Measurements from ENCODE around the gene NPLOC4. TPM values are rescaled to one million over a fixed set of nuclear protein-coding genes. Genes with fewer than 3 reads are reported as not detected.

The NPLOC4 gene
- total and polyA plus RNA-seq, 2 donors from 2014 or later: 41.5 to 86.4 TPM

GRCh38 chr17:81578038-81578441 lies 58.9 kb downstream of the NPLOC4 start:
- no peaks in the 10 kb centered on the region for H3K27me3 ChIP-seq (ENCODE audit: control insufficient read depth, insufficient read depth, low read length)
- H3K27ac ChIP-seq (ENCODE audit: low read depth in 2 of 2, low read length in 2 of 2): no peak overlapping the region
- H3K36me3 ChIP-seq (ENCODE audit: control insufficient read depth in 2 of 3, insufficient read depth in 3 of 3, low read length in 3 of 3): peaks cover 3 to 31% (median 21%) of the 10 kb centered on the region in 3 donors
- H3K4me1 ChIP-seq (ENCODE audit: control insufficient read depth in 2 of 3, insufficient read depth in 2 of 3, low read depth in 1 of 3, low read length in 3 of 3): peaks cover 0 to 7% (median 0%) of the 10 kb centered on the region in 3 donors
- H3K4me3 ChIP-seq (ENCODE audit: low read length in 3 of 3): no peak overlapping the region
- no peaks in the 10 kb centered on the region for H3K9me3 ChIP-seq (ENCODE audit: control insufficient read depth in 2 of 3, insufficient read depth in 1 of 3, low read length in 3 of 3)
- no peak overlapping the region for H3K9ac ChIP-seq (ENCODE audit: low read length in 3 of 3)
- TF ChIP-seq CTCF (IDR thresholded peaks at IDR 0.05; ENCODE audit: borderline replicate concordance, extremely low read depth, insufficient read depth): no peak
- FAIRE-seq: no peak
- DNase-seq: peak in 1 of 5 donors; percentile 59
- intact Hi-C loops (cut with DNase I): no loop called here

- TF ChIP-seq CTCF (IDR thresholded peaks at IDR 0.05; ENCODE audit: borderline replicate concordance, extremely low read depth, insufficient read depth): no peak
- no peak overlapping the region for H3K9ac ChIP-seq (ENCODE audit: low read length in 3 of 3)
- peaks cover 0 to 7% (median 0%) of the 10 kb centered on the region in 3 donors for H3K4me1 ChIP-seq (ENCODE audit: control insufficient read depth in 2 of 3, insufficient read depth in 2 of 3, low read depth in 1 of 3, low read length in 3 of 3)
- no peak overlapping the region for H3K27ac ChIP-seq (ENCODE audit: low read depth in 2 of 2, low read length in 2 of 2)
- no peak overlapping the region for H3K4me3 ChIP-seq (ENCODE audit: low read length in 3 of 3)
- H3K9me3 ChIP-seq (ENCODE audit: control insufficient read depth in 2 of 3, insufficient read depth in 1 of 3, low read length in 3 of 3): no peaks in the 10 kb centered on the region
- intact Hi-C loops (cut with DNase I): no loop called here
- peaks cover 3 to 27% (median 19%) of the 10 kb centered on the region in 3 donors for H3K36me3 ChIP-seq (ENCODE audit: control insufficient read depth in 2 of 3, insufficient read depth in 3 of 3, low read length in 3 of 3)
- FAIRE-seq: no peak
- no peaks in the 10 kb centered on the region for H3K27me3 ChIP-seq (ENCODE audit: control insufficient read depth, insufficient read depth, low read length)
- peak in 1 of 5 donors; percentile 37 for DNase-seq
These were observed 59.5 kb downstream of the NPLOC4 start for GRCh38 chr17:81577278-81578000.

GRCh38 chr17:81576621-81577277 lies 60.2 kb downstream of the NPLOC4 start:
- no peak for FAIRE-seq
- H3K4me1 ChIP-seq (ENCODE audit: control insufficient read depth in 2 of 3, insufficient read depth in 2 of 3, low read depth in 1 of 3, low read length in 3 of 3): peaks cover 0 to 7% (median 0%) of the 10 kb centered on the region in 3 donors
- TF ChIP-seq CTCF (IDR thresholded peaks at IDR 0.05; ENCODE audit: borderline replicate concordance, extremely low read depth, insufficient read depth): no peak
- no peak overlapping the region for H3K27ac ChIP-seq (ENCODE audit: low read depth in 2 of 2, low read length in 2 of 2)
- DNase-seq: peak in 3 of 5 donors; percentile 40 to 67 (median 51)
- H3K27me3 ChIP-seq (ENCODE audit: control insufficient read depth, insufficient read depth, low read length): no peaks in the 10 kb centered on the region
- no peaks in the 10 kb centered on the region for H3K9me3 ChIP-seq (ENCODE audit: control insufficient read depth in 2 of 3, insufficient read depth in 1 of 3, low read length in 3 of 3)
- no peak overlapping the region for H3K4me3 ChIP-seq (ENCODE audit: low read length in 3 of 3)
- intact Hi-C loops (cut with DNase I): no loop called here
- H3K9ac ChIP-seq (ENCODE audit: low read length in 3 of 3): no peak overlapping the region
- H3K36me3 ChIP-seq (ENCODE audit: control insufficient read depth in 2 of 3, insufficient read depth in 3 of 3, low read length in 3 of 3): peaks cover 2 to 22% (median 14%) of the 10 kb centered on the region in 3 donors
